Loucy (cell line): ENCODE data around the gene C12orf76.
"Not testable (repeated sequence)": the region's sequence is repeated elsewhere in the genome, so short reads cannot be mapped to it uniquely, and the experiment has no call there.

Experiments
- CTCF ChIP-seq: fragments of 200-600 bp; sonication (generic); conservative IDR thresholded peaks from 2 replicates; pipeline ENCODE4 v1.5.1; 2014; ENCODE audit warnings: mild to moderate bottlenecking, antibody characterized with exemption, low read length
- EZH2phosphoT487 ChIP-seq: fragments of 200-600 bp; IDR thresholded peaks from 2 replicates; pipeline ENCODE4 v1.6.1; 2018; ENCODE audit warnings: antibody characterized with exemption, mild to moderate bottlenecking, moderate library complexity, borderline replicate concordance

GRCh38 chr12:110088216-110088615 is 39.9 kb upstream of the C12orf76 start:
- TF ChIP-seq CTCF, EZH2phosphoT487: not testable (repeated sequence)
